Activated naive CD4-positive, alpha-beta T cell treated with anti-CD3 and anti-CD28 coated beads, Interleukin-2, amount 50 U/mL, for 24 hours (primary cell): ENCODE data around the gene GPRC5D.

Experiments
- H3K27ac Mint-ChIP-seq: one replicate; pipeline ENCODE4 v1.8.0; 2021; ENCODE audit warnings: mild to moderate bottlenecking, mixed read lengths
- H3K27me3 Mint-ChIP-seq: one replicate; pipeline ENCODE4 v1.8.0; 2021; ENCODE audit warnings: mixed read lengths
- H3K36me3 Mint-ChIP-seq: one replicate; pipeline ENCODE4 v1.8.0; 2021; ENCODE audit warnings: mixed read lengths
- H3K4me1 Mint-ChIP-seq: one replicate; pipeline ENCODE4 v1.8.0; 2021; ENCODE audit warnings: mixed read lengths
- H3K4me3 Mint-ChIP-seq: one replicate; pipeline ENCODE4 v1.8.0; 2021; ENCODE audit warnings: mild to moderate bottlenecking, mixed read lengths
- H3K9me3 Mint-ChIP-seq: one replicate; pipeline ENCODE4 v1.8.0; 2021; ENCODE audit warnings: mixed read lengths

GPRC5D gene

GRCh38 chr12:12986775-12987331, 34.9 kb upstream of the GPRC5D start:
- Mint-ChIP-seq H3K27me3 (no peaks in the 10 kb centered on the region), H3K27ac (no peak overlapping the region), H3K4me3 (no peak overlapping the region), H3K4me1 (peaks cover 14% of the 10 kb centered on the region), H3K9me3 (no peaks in the 10 kb centered on the region), H3K36me3 (peaks cover 1% of the 10 kb centered on the region)

- Mint-ChIP-seq H3K9me3 (no peaks in the 10 kb centered on the region), H3K4me3 (no peak overlapping the region)
Measured at GRCh38 chr12:12985817-12986408, 33.9 kb upstream of the GPRC5D start.

GRCh38 chr12:12984149-12984548, 32.2 kb upstream of the GPRC5D start:
- no peak overlapping the region for H3K27ac Mint-ChIP-seq
- H3K4me3 Mint-ChIP-seq: no peak overlapping the region
- H3K9me3 Mint-ChIP-seq: no peaks in the 10 kb centered on the region
- peaks cover 3% of the 10 kb centered on the region for H3K4me1 Mint-ChIP-seq
- no peaks in the 10 kb centered on the region for H3K27me3 Mint-ChIP-seq
- H3K36me3 Mint-ChIP-seq: peaks cover 1% of the 10 kb centered on the region

More at GRCh38 chr12:12985817-12986408, 33.9 kb upstream of the GPRC5D start:
- Mint-ChIP-seq H3K36me3 (peaks cover 1% of the 10 kb centered on the region), H3K4me1 (peaks cover 5% of the 10 kb centered on the region), H3K27ac (no peak overlapping the region), H3K27me3 (no peaks in the 10 kb centered on the region)

- H3K36me3 Mint-ChIP-seq: peaks cover 1% of the 10 kb centered on the region
- no peaks in the 10 kb centered on the region for H3K9me3 Mint-ChIP-seq
- no peak overlapping the region for H3K27ac Mint-ChIP-seq
- H3K4me3 Mint-ChIP-seq: no peak overlapping the region
- no peaks in the 10 kb centered on the region for H3K27me3 Mint-ChIP-seq
- H3K4me1 Mint-ChIP-seq: peaks cover 3% of the 10 kb centered on the region
Measured at GRCh38 chr12:12983420-12984035, 31.6 kb upstream of the GPRC5D start.

GRCh38 chr12:12982331-12982730, 30.4 kb upstream of the GPRC5D start:
- Mint-ChIP-seq H3K27ac (no peak overlapping the region), H3K27me3 (no peaks in the 10 kb centered on the region), H3K4me1 (peaks cover 3% of the 10 kb centered on the region), H3K4me3 (no peak overlapping the region), H3K36me3 (peaks cover 3% of the 10 kb centered on the region), H3K9me3 (no peaks in the 10 kb centered on the region)

GRCh38 chr12:12979731-12980259, 27.8 kb upstream of the GPRC5D start:
- peaks cover 3% of the 10 kb centered on the region for H3K4me1 Mint-ChIP-seq
- no peaks in the 10 kb centered on the region for H3K9me3 Mint-ChIP-seq
- H3K36me3 Mint-ChIP-seq: peaks cover 11% of the 10 kb centered on the region

GRCh38 chr12:12979126-12979525, 27.2 kb upstream of the GPRC5D start:
- H3K27ac Mint-ChIP-seq: no peak overlapping the region
- peaks cover under 1% of the 10 kb centered on the region for H3K4me1 Mint-ChIP-seq
- no peaks in the 10 kb centered on the region for H3K27me3 Mint-ChIP-seq
- no peaks in the 10 kb centered on the region for H3K9me3 Mint-ChIP-seq
- peaks cover 18% of the 10 kb centered on the region for H3K36me3 Mint-ChIP-seq
- no peak overlapping the region for H3K4me3 Mint-ChIP-seq

More at GRCh38 chr12:12979731-12980259, 27.8 kb upstream of the GPRC5D start:
- Mint-ChIP-seq H3K27me3 (no peaks in the 10 kb centered on the region), H3K4me3 (no peak overlapping the region), H3K27ac (no peak overlapping the region)

GRCh38 chr12:12977231-12977630, 25.3 kb upstream of the GPRC5D start:
- H3K36me3 Mint-ChIP-seq: peaks cover 30% of the 10 kb centered on the region
- no peak overlapping the region for H3K27ac Mint-ChIP-seq
- no peaks in the 10 kb centered on the region for H3K27me3 Mint-ChIP-seq
- H3K4me3 Mint-ChIP-seq: no peak overlapping the region
- no peaks in the 10 kb centered on the region for H3K4me1 Mint-ChIP-seq
- peaks cover 2% of the 10 kb centered on the region for H3K9me3 Mint-ChIP-seq

- H3K27ac Mint-ChIP-seq: no peak overlapping the region
- no peaks in the 10 kb centered on the region for H3K4me1 Mint-ChIP-seq
- H3K4me3 Mint-ChIP-seq: no peak overlapping the region
- no peaks in the 10 kb centered on the region for H3K27me3 Mint-ChIP-seq
- H3K9me3 Mint-ChIP-seq: peaks cover 5% of the 10 kb centered on the region
- peaks cover 35% of the 10 kb centered on the region for H3K36me3 Mint-ChIP-seq
Measured at GRCh38 chr12:12976366-12976765, 24.4 kb upstream of the GPRC5D start.

- Mint-ChIP-seq H3K36me3 (peaks cover 37% of the 10 kb centered on the region), H3K4me1 (no peaks in the 10 kb centered on the region), H3K9me3 (peaks cover 5% of the 10 kb centered on the region), H3K27me3 (no peaks in the 10 kb centered on the region), H3K27ac (no peak overlapping the region), H3K4me3 (no peak overlapping the region)
Measured at GRCh38 chr12:12975322-12976077, 23.5 kb upstream of the GPRC5D start.

- Mint-ChIP-seq H3K4me1 (no peaks in the 10 kb centered on the region), H3K27me3 (no peaks in the 10 kb centered on the region), H3K27ac (no peak overlapping the region), H3K36me3 (peaks cover 37% of the 10 kb centered on the region), H3K9me3 (peaks cover 5% of the 10 kb centered on the region), H3K4me3 (no peak overlapping the region)
Measured at GRCh38 chr12:12974211-12974610, 22.2 kb upstream of the GPRC5D start.

- Mint-ChIP-seq H3K36me3 (peaks cover 40% of the 10 kb centered on the region), H3K4me3 (no peak overlapping the region), H3K27me3 (no peaks in the 10 kb centered on the region), H3K27ac (no peak overlapping the region), H3K9me3 (peaks cover 5% of the 10 kb centered on the region), H3K4me1 (no peaks in the 10 kb centered on the region)
Measured at GRCh38 chr12:12973019-12973418, 21.0 kb upstream of the GPRC5D start.

- no peaks in the 10 kb centered on the region for H3K27me3 Mint-ChIP-seq
- H3K36me3 Mint-ChIP-seq: peaks cover 10% of the 10 kb centered on the region
- no peaks in the 10 kb centered on the region for H3K9me3 Mint-ChIP-seq
- H3K4me3 Mint-ChIP-seq: no peak overlapping the region
- H3K4me1 Mint-ChIP-seq: no peaks in the 10 kb centered on the region
- no peak overlapping the region for H3K27ac Mint-ChIP-seq
Measured at GRCh38 chr12:12965836-12966235, 13.9 kb upstream of the GPRC5D start.

GRCh38 chr12:12964255-12964654, 12.3 kb upstream of the GPRC5D start:
- no peaks in the 10 kb centered on the region for H3K4me1 Mint-ChIP-seq
- no peak overlapping the region for H3K4me3 Mint-ChIP-seq
- H3K9me3 Mint-ChIP-seq: no peaks in the 10 kb centered on the region
- no peak overlapping the region for H3K27ac Mint-ChIP-seq
- peaks cover 10% of the 10 kb centered on the region for H3K36me3 Mint-ChIP-seq
- H3K27me3 Mint-ChIP-seq: no peaks in the 10 kb centered on the region

GRCh38 chr12:12960639-12961209, 8.8 kb upstream of the GPRC5D start:
- H3K36me3 Mint-ChIP-seq: no peaks in the 10 kb centered on the region
- no peak overlapping the region for H3K27ac Mint-ChIP-seq
- H3K4me3 Mint-ChIP-seq: no peak overlapping the region
- no peaks in the 10 kb centered on the region for H3K4me1 Mint-ChIP-seq
- no peaks in the 10 kb centered on the region for H3K27me3 Mint-ChIP-seq
- H3K9me3 Mint-ChIP-seq: no peaks in the 10 kb centered on the region
